Activated CD4-positive, alpha-beta memory T cell treated with anti-CD3 and anti-CD28 coated beads for 36 hours (primary cell): ENCODE results near the gene GPR18. TPM values are rescaled to one million over a fixed set of nuclear protein-coding genes. Genes with fewer than 3 reads are reported as not detected.

Source experiments
- CTCF ChIA-PET: fragments of 350-600 bp; sonication (Branson Sonifier 250); formaldehyde crosslinking; loops from one replicate; lab custom pipeline; 2021; ENCODE audit warnings: antibody characterized with exemption, inconsistent platforms; lab: Charles Lee
- POLR2A ChIA-PET: fragments of 350-600 bp; sonication (Branson Sonifier 250); formaldehyde crosslinking; loops from one replicate; lab custom pipeline; 2021; ENCODE audit warnings: antibody characterized with exemption; lab: Charles Lee
- DNase-seq: peaks from one replicate; pipeline ENCODE4 v3.0.0-alpha.2; 2020
- H3K27ac Mint-ChIP-seq: one replicate; pipeline ENCODE4 v1.8.0; 2021; ENCODE audit warnings: mixed read lengths
- H3K27me3 Mint-ChIP-seq: one replicate; pipeline ENCODE4 v1.8.0; 2021; ENCODE audit warnings: mixed read lengths
- H3K36me3 Mint-ChIP-seq: one replicate; pipeline ENCODE4 v1.8.0; 2021; ENCODE audit warnings: mixed read lengths
- H3K4me1 Mint-ChIP-seq: one replicate; pipeline ENCODE4 v1.8.0; 2021; ENCODE audit warnings: low read depth, mixed read lengths
- H3K4me3 Mint-ChIP-seq: one replicate; pipeline ENCODE4 v1.8.0; 2021; ENCODE audit warnings: mild to moderate bottlenecking, mixed read lengths
- H3K9me3 Mint-ChIP-seq: one replicate; pipeline ENCODE4 v1.8.0; 2021; ENCODE audit warnings: mixed read lengths
- intact Hi-C: fragments of 100-400 bp; cut with micrococcal nuclease; formaldehyde crosslinking; loops from one replicate; pipeline ENCODE4 v1.15.1; 2023
- total RNA-seq, 2 experiments: library from RNA; stranded (reverse); gene quantifications; one replicate each; pipeline ENCODE4 v1.2.3, GENCODE V29; 2021

Gene GPR18
- 1 to 10 TPM; 2.4 to 2.8 TPM for total RNA-seq

GRCh38 chr13:99258210-99258860, at the start of gene GPR18:
Gene GPR18 (minus strand): TSS chr13:99258379. CDS start chr13:99255872, 2,507 bp downstream.
- peaks cover 30% of the 10 kb centered on the region for H3K36me3 Mint-ChIP-seq
- H3K4me3 Mint-ChIP-seq = peak within 1 kb of the TSS; percentile 77
- peaks cover 76% of the 10 kb centered on the region for H3K4me1 Mint-ChIP-seq
- ChIA-PET CTCF (interaction anchor here (0.6 to 3.8 kb wide), 15 partner anchors 11 to 389 kb away, joined by 3 to 38 read pairs (median 4); partner anchors contain the start of gene UBAC2), POLR2A (interaction anchor here (0.6 to 2.1 kb wide), 8 partner anchors 39 to 384 kb away, joined by 3 to 22 read pairs (median 4); partner anchors contain the start of gene UBAC2)
- H3K27me3 Mint-ChIP-seq = no peaks in the 10 kb centered on the region
- intact Hi-C loops = loop anchor here (1.0 to 5.0 kb wide), 9 partner anchors 9 to 232 kb away; partner anchors contain the start of gene UBAC2
- no peaks in the 10 kb centered on the region for H3K9me3 Mint-ChIP-seq
- peak; percentile 57 for DNase-seq
- H3K27ac Mint-ChIP-seq = peak within 1 kb of the TSS; percentile 90

- peaks cover 72% of the 10 kb centered on the region for H3K4me1 Mint-ChIP-seq
- peak overlapping the region; percentile 93 for H3K4me3 Mint-ChIP-seq
- ChIA-PET CTCF (interaction anchor here (0.6 to 3.3 kb wide), 15 partner anchors 11 to 129 kb away, joined by 3 to 17 read pairs (median 5); no protein-coding TSS in a partner anchor), POLR2A (interaction anchor here (0.7 to 14.1 kb wide), 16 partner anchors 10 to 418 kb away, joined by 3 to 246 read pairs (median 6); no protein-coding TSS in a partner anchor)
- peaks cover 42% of the 10 kb centered on the region for H3K36me3 Mint-ChIP-seq
- no peaks in the 10 kb centered on the region for H3K27me3 Mint-ChIP-seq
- H3K27ac Mint-ChIP-seq = peak overlapping the region; percentile 99
- DNase-seq = peak; percentile 91
- no peaks in the 10 kb centered on the region for H3K9me3 Mint-ChIP-seq
- intact Hi-C loops = loop anchor here (1.0 to 10.0 kb wide), 12 partner anchors 8 to 297 kb away; partner anchors contain the start of genes CLYBL and UBAC2
Measured at GRCh38 chr13:99307648-99308339, 49.6 kb upstream of the GPR18 start.

GRCh38 chr13:99307247-99307646, 49.1 kb upstream of the GPR18 start, which contains the start of gene GPR183:
Gene GPR183 (minus strand): TSS chr13:99307399. CDS start chr13:99296145, 11,254 bp downstream.
- Mint-ChIP-seq H3K27ac (peak within 1 kb of the TSS; percentile 99), H3K36me3 (peaks cover 40% of the 10 kb centered on the region), H3K4me3 (peak within 1 kb of the TSS; percentile 93), H3K27me3 (no peaks in the 10 kb centered on the region), H3K9me3 (no peaks in the 10 kb centered on the region), H3K4me1 (peaks cover 73% of the 10 kb centered on the region)
- intact Hi-C loops = loop anchor here (1.0 to 10.0 kb wide), 8 partner anchors 8 to 298 kb away; partner anchors contain the start of genes CLYBL and UBAC2
- ChIA-PET POLR2A (interaction anchor here (1.0 to 14.1 kb wide), 15 partner anchors 6 to 417 kb away, joined by 3 to 246 read pairs (median 5); no protein-coding TSS in a partner anchor), CTCF (interaction anchor here (0.6 to 3.3 kb wide), 9 partner anchors 10 to 130 kb away, joined by 3 to 17 read pairs (median 4); no protein-coding TSS in a partner anchor)
- no peak for DNase-seq

- peak overlapping the region; percentile 93 for H3K4me3 Mint-ChIP-seq
- peak overlapping the region; percentile 99 for H3K27ac Mint-ChIP-seq
- H3K36me3 Mint-ChIP-seq = peaks cover 45% of the 10 kb centered on the region
- ChIA-PET CTCF (interaction anchor here (0.9 to 9.8 kb wide), 5 partner anchors 16 to 132 kb away, joined by 3 to 93 read pairs (median 7); no protein-coding TSS in a partner anchor), POLR2A (interaction anchor here (0.6 to 14.1 kb wide), 12 partner anchors 7 to 732 kb away, joined by 3 to 246 read pairs (median 10); partner anchors contain the start of gene UBAC2)
- no peaks in the 10 kb centered on the region for H3K9me3 Mint-ChIP-seq
- no peak for DNase-seq
- H3K27me3 Mint-ChIP-seq = no peaks in the 10 kb centered on the region
- peaks cover 66% of the 10 kb centered on the region for H3K4me1 Mint-ChIP-seq
- intact Hi-C loops = loop anchor here (5.0 to 10.0 kb wide), 3 partner anchors 103 to 299 kb away; partner anchors contain the start of genes CLYBL and UBAC2
Measured at GRCh38 chr13:99305566-99305965, 47.4 kb upstream of the GPR18 start.

- peaks cover 49% of the 10 kb centered on the region for H3K36me3 Mint-ChIP-seq
- DNase-seq = no peak
- peaks cover 67% of the 10 kb centered on the region for H3K4me1 Mint-ChIP-seq
- no peaks in the 10 kb centered on the region for H3K27me3 Mint-ChIP-seq
- H3K9me3 Mint-ChIP-seq = no peaks in the 10 kb centered on the region
- intact Hi-C loops = loop anchor here (5.0 to 10.0 kb wide), 3 partner anchors 103 to 300 kb away; partner anchors contain the start of genes CLYBL and UBAC2
- CTCF ChIA-PET = interaction anchor here (0.9 to 9.8 kb wide), 5 partner anchors 16 to 132 kb away, joined by 3 to 93 read pairs (median 7); no protein-coding TSS in a partner anchor
- peak overlapping the region; percentile 93 for H3K4me3 Mint-ChIP-seq
- peak overlapping the region; percentile 99 for H3K27ac Mint-ChIP-seq
- POLR2A ChIA-PET = interaction anchor here (0.6 to 14.1 kb wide), 10 partner anchors 7 to 732 kb away, joined by 3 to 246 read pairs (median 17); no protein-coding TSS in a partner anchor
Measured at GRCh38 chr13:99305158-99305557, 47.0 kb upstream of the GPR18 start.

GRCh38 chr13:99304541-99304940, 46.4 kb upstream of the GPR18 start:
- intact Hi-C loops = loop anchor here (10.0 kb wide), 1 partner anchor 300 kb away; the partner anchor contains the start of gene CLYBL
- Mint-ChIP-seq H3K36me3 (peaks cover 55% of the 10 kb centered on the region), H3K4me1 (peaks cover 67% of the 10 kb centered on the region), H3K27ac (peak overlapping the region; percentile 99), H3K4me3 (peak overlapping the region; percentile 93), H3K27me3 (no peaks in the 10 kb centered on the region), H3K9me3 (no peaks in the 10 kb centered on the region)
- POLR2A ChIA-PET = interaction anchor here (0.6 to 14.1 kb wide), 13 partner anchors 6 to 890 kb away, joined by 3 to 246 read pairs (median 8); no protein-coding TSS in a partner anchor
- no peak for DNase-seq
- CTCF ChIA-PET = interaction anchor here (0.9 to 9.8 kb wide), 9 partner anchors 10 to 133 kb away, joined by 3 to 93 read pairs (median 6); no protein-coding TSS in a partner anchor

GRCh38 chr13:99303863-99304521, 45.8 kb upstream of the GPR18 start:
- Mint-ChIP-seq H3K27me3 (no peaks in the 10 kb centered on the region), H3K4me1 (peaks cover 66% of the 10 kb centered on the region), H3K27ac (peak overlapping the region; percentile 99), H3K9me3 (no peaks in the 10 kb centered on the region), H3K4me3 (peak overlapping the region; percentile 93), H3K36me3 (peaks cover 57% of the 10 kb centered on the region)
- CTCF ChIA-PET = interaction anchor here (0.9 to 9.8 kb wide), 9 partner anchors 10 to 133 kb away, joined by 3 to 93 read pairs (median 6); no protein-coding TSS in a partner anchor
- POLR2A ChIA-PET = interaction anchor here (0.6 to 14.1 kb wide), 13 partner anchors 6 to 890 kb away, joined by 3 to 246 read pairs (median 8); no protein-coding TSS in a partner anchor
- DNase-seq = peak; percentile 85
- intact Hi-C loops = loop anchor here (10.0 kb wide), 1 partner anchor 301 kb away; the partner anchor contains the start of gene CLYBL

- intact Hi-C loops = loop anchor here (10.0 kb wide), 1 partner anchor 302 kb away; the partner anchor contains the start of gene CLYBL
- POLR2A ChIA-PET = interaction anchor here (0.6 to 14.1 kb wide), 10 partner anchors 10 to 178 kb away, joined by 3 to 246 read pairs (median 5); partner anchors contain the start of gene UBAC2
- Mint-ChIP-seq H3K27me3 (no peaks in the 10 kb centered on the region), H3K4me1 (peaks cover 64% of the 10 kb centered on the region), H3K36me3 (peaks cover 52% of the 10 kb centered on the region), H3K4me3 (peak overlapping the region; percentile 93), H3K9me3 (no peaks in the 10 kb centered on the region), H3K27ac (peak overlapping the region; percentile 99)
- CTCF ChIA-PET = interaction anchor here (1.2 to 9.8 kb wide), 5 partner anchors 28 to 133 kb away, joined by 4 to 93 read pairs (median 7); no protein-coding TSS in a partner anchor
- no peak for DNase-seq
Measured at GRCh38 chr13:99302637-99303505, 44.7 kb upstream of the GPR18 start.

- H3K27ac Mint-ChIP-seq = peak overlapping the region; percentile 99
- CTCF ChIA-PET = interaction anchor here (0.6 to 9.8 kb wide), 8 partner anchors 9 to 134 kb away, joined by 3 to 93 read pairs (median 6); no protein-coding TSS in a partner anchor
- no peaks in the 10 kb centered on the region for H3K9me3 Mint-ChIP-seq
- peaks cover 65% of the 10 kb centered on the region for H3K4me1 Mint-ChIP-seq
- intact Hi-C loops = loop anchor here (10.0 kb wide), 1 partner anchor 303 kb away; the partner anchor contains the start of gene CLYBL
- peaks cover 55% of the 10 kb centered on the region for H3K36me3 Mint-ChIP-seq
- POLR2A ChIA-PET = interaction anchor here (0.6 to 14.1 kb wide), 11 partner anchors 11 to 177 kb away, joined by 3 to 246 read pairs (median 4); partner anchors contain the start of gene UBAC2
- DNase-seq = no peak
- no peaks in the 10 kb centered on the region for H3K27me3 Mint-ChIP-seq
- H3K4me3 Mint-ChIP-seq = peak overlapping the region; percentile 93
Measured at GRCh38 chr13:99301913-99302636, 43.9 kb upstream of the GPR18 start.
